Omental fat pad (tissue), 4 donors: ENCODE data around the gene GNPTG. TPM values are rescaled to one million over a fixed set of nuclear protein-coding genes. Genes with fewer than 3 reads are reported as not detected.

Source experiments
- ATAC-seq: fragments of 150-250 bp; one replicate; pipeline ENCODE4 v1.9.1; 2016; ENCODE audit warnings: mild to moderate bottlenecking, moderate library complexity; ENCODE audit not compliant: low FRiP score
- DNase-seq: peaks from one replicate; pipeline ENCODE4 v3.0.0-alpha.2; 2019; ENCODE audit warnings: low spot score
- CTCF ChIP-seq, 3 donors: fragments of 450-650 bp; IDR thresholded peaks; one replicate each; pipeline ENCODE4 v1.5.1; 2016 to 2017; ENCODE audit warnings: antibody characterized with exemption in 3 of 3, mild to moderate bottlenecking in 3 of 3, moderate library complexity in 2 of 3
- total RNA-seq, 4 donors: library from RNA; depleted of rRNA; stranded (reverse); fragments of >200 nt; gene quantifications; one replicate each; pipeline ENCODE4 v1.1.0, GENCODE V29; 2016

GNPTG gene
- total RNA-seq, 4 donors from 2014 or later, result 48.3 to 77.1 (median 65.8) TPM

GRCh38 chr16:1335211-1335971 lies 16.3 kb upstream of the GNPTG start:
- TF ChIP-seq CTCF (IDR thresholded peaks at IDR 0.05), result no peak
- no peak for DNase-seq
- no peak for ATAC-seq

GRCh38 chr16:1335996-1336395 lies 15.7 kb upstream of the GNPTG start:
- ATAC-seq (no peak), DNase-seq (no peak)
- no peak for TF ChIP-seq CTCF (IDR thresholded peaks at IDR 0.05)

DNA sequence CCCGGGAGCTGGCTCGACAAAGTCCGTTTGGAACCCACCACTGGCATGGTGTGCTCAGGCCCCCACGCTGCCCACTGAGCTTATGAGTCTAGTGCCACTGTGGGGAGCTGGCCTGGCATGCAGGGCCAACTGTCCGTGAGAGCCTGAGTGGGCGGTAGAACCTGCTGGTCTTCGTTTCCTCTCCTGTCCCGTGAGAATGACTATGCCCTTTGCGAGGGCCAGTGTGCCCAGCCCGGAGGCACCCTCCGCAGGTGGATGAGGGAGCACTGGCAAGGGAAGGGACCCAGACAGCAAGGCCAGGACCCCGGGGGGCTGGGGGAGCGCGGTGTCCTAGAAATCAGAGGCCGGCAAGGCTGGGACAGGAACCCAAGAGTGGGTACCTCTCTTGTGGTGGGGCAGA lies 15.1 kb upstream of the GNPTG start:
- ATAC-seq (no peak), DNase-seq (no peak)
- no peak for TF ChIP-seq CTCF (IDR thresholded peaks at IDR 0.05)

- ATAC-seq, result no peak
- TF ChIP-seq CTCF (IDR thresholded peaks at IDR 0.05), result no peak
Observed at GRCh38 chr16:1337486-1337885, 14.2 kb upstream of the GNPTG start.

DNA sequence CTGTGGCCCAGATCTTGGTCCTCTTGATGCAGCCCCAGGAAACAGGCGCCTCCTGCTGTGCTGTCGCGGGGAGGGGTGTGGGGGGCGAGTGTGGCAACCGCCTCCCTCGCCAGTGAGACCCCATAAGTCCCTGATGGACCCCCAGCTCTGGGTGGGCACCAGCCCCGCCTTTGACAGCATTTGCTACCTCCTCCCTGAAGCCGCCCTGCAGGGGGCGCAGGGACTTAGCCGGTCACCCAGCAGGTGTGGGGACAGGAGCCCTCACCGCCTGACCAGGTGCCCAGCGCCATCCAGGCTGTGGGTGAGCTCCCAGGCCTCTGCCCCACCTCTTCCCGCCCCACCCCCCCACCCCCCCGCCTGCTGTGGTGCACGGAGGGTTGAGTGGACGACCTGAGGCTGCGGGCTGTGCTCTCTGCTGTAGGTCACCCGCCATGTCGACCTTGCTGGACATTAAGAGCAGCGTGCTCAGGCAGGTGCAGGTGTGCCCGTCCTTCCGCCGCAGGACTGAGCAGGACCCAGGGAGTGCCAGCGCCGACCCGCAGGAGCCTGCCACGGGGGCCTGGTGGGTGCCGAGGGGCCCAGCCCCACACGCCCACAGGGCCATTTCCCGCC lies 13.5 kb upstream of the GNPTG start:
- no peak for ATAC-seq
- no peak for DNase-seq
- no peak for TF ChIP-seq CTCF (IDR thresholded peaks at IDR 0.05)

More at GRCh38 chr16:1337486-1337885, 14.2 kb upstream of the GNPTG start:
- no peak for DNase-seq

- no peak for ATAC-seq
- DNase-seq, result no peak
- TF ChIP-seq CTCF (IDR thresholded peaks at IDR 0.05), result no peak
Observed at GRCh38 chr16:1338855-1339675, 12.7 kb upstream of the GNPTG start.
